HTERT RPE-1 (cell line): ENCODE measurements around the gene STIM2.

Experiments used
- in situ Hi-C: fragments of 300-500 bp; cut with MboI; formaldehyde crosslinking; loops from 4 replicates; pipeline ENCODE4 v1.14.3; 2020; ENCODE audit warnings: low sequenced_read_pairs

STIM2 gene

DNA sequence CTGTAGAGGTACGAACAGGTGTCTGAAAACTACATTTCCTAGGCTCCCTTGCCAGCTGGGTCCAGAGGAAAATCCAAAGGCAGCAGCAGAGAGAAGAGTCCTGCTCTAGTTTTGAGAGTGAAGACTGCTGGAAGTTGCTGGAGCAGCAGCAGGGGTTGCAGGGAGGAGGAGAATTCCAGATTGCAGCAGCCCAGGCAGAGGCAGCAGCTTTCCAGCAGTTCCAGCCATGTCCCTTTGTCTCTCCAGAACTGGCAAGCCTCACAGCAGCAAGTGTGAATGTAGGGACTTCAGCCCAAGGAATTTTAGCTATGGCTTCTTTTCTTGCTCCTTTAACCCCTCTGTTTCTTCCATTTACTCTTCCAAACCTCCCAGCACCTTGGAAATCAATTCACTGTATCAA is 24.1 kb upstream of the STIM2 start:
- in situ Hi-C loops: no loop called here

DNA sequence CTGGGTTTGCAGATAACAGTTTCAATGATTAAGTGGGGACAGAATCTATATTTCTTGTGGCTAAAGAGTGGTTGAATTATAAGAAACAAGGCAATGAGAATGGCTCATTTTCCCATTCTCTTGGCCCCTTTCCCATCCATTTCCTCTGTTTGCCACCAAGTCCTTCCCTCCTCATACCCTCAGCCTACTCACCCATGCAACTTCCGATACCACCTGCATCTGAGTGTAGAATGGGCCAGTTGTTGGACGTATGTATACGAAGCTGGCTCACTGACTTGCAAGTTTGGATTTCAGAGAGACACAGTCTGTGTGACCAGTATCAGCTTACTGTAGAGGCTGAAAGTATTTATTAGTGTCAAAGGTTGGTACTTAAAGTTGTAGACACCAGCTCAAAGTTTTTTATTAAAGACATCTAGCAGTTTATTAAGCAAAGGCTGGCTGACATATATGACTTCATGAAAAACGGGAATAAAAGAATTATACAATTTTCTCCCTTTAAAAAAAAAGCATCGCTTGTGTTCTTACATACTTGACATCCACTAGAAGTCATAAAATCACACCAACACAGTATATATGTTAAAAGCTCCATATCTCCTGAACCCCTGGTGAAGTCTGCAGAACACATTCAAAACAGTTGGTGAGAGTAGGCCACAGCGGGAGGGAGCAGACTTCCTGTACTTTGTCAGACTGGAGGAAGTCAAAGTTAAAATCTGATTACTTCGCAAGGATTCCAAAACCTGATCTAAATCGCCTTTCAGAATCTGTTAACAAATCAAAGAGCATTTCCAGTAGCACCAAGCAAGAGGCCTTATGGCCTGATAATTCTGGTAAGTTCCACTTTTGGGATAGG is 22.4 kb upstream of the STIM2 start:
- in situ Hi-C loops: no loop called here

DNA sequence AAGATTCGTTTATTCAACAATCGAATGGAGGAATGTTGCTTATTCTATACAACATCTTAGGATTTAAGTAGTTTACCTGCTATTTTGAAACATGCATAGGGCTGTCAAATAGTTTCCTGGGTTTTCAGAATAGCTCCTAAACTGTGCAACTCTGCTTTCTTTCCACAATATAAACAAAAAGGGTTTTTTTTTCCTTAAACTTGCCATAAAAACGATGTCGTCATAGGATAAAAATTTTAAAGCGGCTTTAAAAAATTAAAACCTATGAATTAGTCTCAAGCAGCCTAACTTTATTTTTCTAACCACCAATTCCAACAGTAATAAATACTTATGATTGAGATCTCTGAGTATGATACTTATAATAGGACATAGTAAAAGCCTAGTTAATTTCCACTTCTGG is 21.6 kb upstream of the STIM2 start:
- in situ Hi-C loops: no loop called here

DNA sequence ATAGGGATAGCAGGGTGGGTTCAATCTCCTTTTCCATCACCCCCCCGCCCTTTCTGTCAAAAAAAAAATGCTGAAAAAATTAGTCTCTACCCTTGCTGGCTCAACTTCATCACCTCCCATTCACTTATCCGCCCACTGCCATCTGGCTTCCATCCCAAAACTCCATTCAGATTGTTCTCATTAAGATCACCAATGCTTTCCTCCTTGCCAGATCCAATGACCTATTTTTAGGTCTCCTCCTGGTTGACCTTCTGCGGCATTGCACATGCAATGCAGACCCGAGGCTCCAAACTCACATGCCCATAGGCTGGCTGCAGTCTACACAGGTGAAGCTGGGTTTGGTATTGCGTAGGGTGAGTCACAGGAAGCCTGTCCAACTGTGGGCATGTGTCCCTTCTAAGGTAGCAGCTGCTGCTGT is 21.1 kb upstream of the STIM2 start:
- in situ Hi-C loops: no loop called here

DNA sequence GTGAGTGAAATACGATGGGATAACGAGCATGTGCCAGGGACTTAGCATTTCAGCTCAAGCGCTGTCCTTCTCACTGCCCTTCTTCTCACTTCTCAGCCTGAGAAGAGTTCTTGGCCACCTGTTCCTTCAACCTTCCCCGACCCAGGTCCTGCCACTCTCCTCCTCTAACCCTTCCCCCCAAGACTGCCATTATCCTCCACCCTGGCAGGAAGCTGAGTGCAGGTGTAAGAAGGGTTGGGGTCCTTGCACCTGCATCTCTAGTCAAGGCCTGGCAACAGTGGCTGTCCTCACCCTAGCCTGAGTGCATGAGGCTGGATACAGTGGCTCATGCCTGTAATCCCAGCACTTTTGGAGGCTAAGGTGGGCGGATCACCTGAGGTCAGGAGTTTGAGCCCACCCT is 19.9 kb upstream of the STIM2 start:
- in situ Hi-C loops: no loop called here

DNA sequence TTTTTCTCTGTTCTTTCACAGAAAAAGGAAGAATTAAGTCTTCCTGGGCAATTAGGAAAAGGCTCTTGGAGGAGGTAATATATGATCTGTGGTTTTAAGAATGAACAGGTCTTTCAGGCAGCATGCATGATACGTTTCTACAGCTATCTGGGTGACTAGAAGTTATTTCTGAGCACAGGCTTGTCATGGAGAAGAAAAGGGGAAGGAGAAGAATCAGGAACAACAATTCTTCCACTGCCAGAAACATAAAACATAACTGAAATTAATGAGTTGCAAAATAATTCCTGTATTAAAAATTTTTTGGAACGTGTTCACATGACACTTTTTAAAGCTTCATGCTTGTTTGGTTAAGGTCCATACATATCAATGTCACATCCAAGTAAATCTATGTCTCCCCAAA is 17.7 kb upstream of the STIM2 start:
- in situ Hi-C loops: no loop called here

DNA sequence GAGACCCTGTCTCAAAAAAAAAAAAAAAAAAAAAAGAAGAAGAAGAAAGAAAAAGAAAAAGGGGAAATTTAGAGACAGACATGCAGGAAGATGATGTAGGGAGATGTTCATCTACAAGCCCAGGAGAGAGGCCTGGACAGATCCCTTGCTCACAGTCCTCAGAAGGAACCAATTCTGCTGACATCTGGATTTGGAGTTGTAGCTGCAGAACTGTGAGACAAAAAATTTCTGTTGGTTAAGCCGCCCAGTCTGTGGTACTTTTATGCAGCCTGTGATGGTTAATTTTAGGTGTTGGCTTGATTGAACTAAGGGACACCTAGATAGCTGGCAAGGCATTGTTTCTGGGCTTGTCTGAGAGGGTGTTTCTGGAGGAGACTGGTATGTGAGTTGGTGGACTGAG is 10.1 kb upstream of the STIM2 start:
- in situ Hi-C loops: no loop called here

DNA sequence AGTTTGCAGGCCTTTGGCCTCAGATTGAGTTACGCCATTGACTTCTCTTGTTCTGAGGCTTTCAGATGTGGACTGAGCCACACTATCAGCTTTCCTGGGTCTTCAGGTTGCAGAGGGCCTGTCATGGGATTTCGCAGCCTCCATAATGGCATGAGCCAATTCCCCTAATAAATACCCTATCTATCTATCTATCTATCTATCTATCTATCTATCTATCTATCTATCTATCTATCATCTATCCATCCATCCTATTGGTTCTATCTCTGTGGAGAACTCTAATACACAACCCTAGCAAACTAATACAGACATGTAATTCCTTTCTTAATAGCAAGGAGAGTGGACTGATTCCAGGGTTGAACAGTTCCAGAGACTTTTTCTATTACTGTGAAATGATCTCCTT is 9.5 kb upstream of the STIM2 start:
- in situ Hi-C loops: no loop called here

DNA sequence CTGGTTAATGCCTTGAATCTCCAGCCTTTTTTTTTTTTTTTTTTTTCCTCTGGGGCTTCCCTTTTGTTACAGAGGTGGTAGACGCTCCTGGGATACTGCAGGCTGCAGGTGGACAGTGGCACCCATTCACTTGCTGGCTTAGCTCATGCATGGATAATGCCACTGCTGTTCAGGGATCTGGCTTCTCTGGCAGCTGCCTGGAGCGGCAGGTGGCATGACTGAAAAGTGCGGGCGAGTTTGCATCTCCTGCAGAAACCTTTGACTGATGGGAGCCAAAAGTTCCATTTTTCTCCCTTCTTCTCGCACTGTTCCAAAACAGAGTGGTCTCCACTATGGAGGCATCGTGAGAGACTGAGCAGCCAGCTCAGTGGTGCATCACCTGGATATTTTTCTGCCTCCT is 5.9 kb upstream of the STIM2 start:
- in situ Hi-C loops: no loop called here

DNA sequence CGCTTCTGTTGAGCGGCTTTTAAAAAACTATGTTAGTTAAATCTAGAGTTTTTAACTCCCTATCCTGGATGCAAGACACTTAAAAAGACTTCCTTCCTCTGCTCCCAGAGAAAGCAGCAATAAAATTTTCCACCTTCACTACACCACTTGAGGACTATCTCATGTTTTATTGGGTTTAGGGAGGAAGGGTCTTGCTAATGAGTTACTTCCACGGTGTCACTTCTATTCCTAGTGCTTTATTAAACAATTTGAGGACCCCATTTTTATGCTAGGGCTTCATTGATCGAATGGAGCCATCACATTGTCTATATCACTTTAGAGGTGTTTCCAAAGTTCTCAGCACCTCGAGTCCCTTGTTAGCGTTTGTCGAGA is 3.7 kb upstream of the STIM2 start:
- in situ Hi-C loops: no loop called here

DNA sequence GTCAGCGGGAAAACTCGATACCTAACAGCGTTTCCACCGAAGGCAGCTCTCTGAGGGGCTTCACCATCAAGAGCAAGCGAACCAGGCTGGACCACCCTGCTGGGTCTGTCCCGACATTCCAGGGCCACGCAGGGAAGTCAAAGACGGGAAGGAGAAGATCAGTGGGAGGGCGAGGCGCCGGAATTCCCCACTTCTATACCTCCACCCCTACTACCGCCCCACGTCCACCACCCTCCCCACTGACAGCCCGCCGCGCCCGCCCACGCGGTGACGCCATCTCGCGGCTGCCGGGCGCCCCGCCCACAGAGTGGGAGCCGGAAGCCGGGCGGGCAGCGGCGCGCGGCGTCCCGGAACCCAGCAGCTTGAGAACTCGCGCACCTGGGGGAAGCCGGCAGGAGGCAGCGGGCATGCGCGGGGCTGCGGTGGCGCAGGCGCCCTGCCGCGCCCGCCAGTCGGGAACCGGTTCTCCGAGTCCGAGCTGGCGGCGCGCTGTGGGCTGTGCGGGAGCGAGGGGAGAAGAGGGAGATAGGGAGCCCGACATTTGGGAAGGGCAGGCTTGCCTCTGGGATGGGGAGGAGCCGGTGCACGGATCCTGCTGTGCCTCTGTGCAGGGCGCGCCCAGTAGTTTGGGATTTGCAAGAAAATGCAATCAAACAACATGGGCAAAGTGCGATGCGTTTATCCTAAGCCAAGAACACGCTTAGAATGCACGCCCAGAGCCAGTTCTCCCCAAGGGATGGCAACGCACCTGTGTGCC is 3.2 kb upstream of the STIM2 start:
- in situ Hi-C loops: no loop called here

DNA sequence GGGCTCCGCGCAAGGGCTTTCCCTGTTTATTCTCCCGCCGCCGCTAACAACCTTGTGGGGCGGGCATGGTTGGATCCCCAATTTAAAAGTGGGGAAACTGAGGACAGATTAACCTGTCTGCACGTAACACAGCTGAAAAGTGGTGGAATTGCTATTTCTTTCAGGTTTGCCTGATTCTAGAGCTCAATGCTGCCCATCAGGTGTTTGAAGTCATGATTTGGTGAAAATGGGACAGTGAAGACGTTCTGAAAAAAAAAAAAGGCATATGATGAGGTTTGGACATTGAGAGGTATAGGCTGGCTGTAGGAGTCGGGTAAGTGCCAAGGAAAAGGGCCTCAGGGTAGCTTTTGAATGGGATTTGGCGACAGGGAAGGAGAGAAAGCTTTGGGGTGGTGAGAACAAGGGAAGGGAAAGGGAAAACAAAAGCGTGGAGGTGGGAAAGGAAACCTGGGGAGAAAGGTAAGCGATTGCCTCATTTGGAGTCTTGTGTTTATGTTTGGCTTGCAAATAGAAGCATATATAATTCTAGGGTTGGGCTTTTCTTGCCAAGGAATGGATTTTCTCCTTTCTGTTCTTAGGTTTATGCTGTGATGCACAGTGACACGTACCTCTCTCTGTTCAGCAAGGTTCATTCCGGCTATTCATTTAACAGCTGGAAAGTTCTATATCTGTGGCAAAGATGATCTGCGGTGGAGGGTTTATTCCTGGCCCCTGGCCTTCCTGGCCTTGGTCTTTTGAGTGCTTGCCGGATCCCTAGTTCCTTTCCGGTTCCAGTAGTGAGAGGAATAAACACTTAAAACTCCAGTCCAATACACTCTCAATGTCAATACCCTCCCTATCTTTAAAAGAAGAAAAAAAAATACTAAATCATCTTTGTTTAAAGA is 2.4 kb upstream of the STIM2 start:
- in situ Hi-C loops: no loop called here

DNA sequence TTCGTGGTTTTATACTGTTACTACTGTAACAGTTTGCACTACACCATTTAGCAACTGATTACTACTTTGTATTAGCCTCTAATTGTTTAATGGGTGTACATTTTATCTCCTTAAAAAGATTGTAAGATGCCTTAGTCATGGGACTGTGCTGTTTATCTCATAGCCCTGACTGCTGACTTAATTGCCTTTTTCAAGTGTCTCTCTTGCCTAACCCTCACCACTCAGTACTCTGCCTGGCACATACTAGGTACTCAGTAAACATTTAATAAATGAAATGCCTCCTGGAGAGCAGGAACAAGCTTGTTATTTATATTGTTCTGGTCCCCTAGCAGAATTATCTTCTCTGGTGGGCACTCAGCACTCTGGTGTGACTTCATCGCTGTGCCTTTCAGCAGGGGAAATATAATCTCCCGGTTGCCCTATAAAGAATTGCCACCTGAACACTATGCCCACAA is 1.7 kb upstream of the STIM2 start:
- in situ Hi-C loops: no loop called here

DNA sequence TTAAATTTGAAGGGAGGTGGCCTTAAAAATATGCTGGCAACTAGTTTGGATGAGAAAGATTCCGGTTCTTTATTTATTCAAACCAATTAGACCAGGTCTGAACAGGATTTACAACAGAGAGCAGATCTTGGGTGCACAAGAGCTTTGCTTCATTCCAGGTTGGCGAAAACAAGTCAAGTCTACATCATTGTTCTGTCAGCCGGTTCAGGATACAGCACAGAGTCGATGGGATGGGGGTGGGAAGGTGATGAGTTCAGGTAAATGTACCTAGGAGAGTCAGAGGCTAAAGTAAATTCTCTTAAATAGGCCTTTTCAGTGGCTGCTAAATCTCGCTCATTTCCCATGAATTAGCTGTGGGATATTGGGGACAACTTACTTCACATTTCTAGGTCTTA is 882 bp upstream of the STIM2 start:
- in situ Hi-C loops: no loop called here

DNA sequence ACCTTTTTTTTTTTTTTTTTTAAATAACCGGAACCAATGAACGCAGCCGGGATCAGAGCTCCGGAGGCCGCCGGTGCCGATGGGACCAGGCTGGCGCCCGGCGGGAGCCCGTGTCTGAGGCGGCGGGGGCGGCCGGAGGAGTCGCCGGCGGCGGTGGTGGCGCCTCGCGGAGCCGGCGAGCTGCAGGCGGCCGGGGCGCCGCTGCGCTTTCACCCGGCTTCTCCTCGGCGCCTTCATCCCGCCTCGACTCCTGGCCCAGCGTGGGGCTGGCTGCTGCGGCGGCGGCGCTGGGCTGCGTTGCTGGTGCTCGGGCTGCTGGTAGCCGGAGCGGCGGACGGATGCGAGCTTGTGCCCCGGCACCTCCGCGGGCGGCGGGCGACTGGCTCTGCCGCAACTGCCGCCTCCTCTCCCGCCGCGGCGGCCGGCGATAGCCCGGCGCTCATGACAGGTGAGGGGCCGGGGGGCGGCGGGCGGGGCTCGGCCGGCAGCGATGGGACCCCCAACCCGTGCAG is 337 bp downstream of the STIM2 start:
- in situ Hi-C loops: no loop called here

DNA sequence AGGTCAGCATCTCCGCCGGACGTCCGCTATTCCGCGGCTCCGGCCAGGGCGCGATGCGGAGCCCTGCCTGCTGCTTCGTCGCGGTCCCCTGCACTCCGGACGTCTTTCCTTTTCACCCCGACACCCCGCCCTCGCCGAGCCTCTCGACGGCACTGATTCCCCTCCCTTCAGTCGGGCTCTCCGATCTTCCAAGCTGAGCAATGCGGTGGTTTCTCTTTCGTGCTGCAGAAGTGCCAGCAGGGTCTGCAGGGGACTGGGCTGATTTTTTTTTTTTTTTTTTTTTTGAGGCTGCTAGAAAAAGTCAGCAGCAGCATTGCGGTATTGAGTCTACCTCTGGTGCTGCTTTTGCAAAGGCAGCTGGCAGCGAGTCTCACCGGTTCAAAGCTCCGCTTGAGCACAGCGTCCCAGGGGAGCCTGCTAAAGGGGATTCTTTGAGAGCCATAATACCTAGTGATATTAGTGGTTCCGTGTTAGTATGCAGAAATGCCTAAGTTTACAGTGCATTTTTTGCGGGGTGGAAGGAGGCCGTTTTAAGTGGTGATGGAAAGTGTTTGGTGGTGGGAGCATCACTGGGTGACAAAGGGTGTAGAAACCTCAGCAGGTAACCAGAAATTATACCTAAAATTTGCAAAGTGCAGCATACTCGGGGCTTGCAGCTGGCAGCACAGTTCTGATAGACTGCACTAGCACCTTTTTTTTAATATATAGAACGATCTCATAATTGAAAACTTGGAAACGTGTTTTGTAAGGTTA is 969 bp downstream of the STIM2 start:
- in situ Hi-C loops: no loop called here

DNA sequence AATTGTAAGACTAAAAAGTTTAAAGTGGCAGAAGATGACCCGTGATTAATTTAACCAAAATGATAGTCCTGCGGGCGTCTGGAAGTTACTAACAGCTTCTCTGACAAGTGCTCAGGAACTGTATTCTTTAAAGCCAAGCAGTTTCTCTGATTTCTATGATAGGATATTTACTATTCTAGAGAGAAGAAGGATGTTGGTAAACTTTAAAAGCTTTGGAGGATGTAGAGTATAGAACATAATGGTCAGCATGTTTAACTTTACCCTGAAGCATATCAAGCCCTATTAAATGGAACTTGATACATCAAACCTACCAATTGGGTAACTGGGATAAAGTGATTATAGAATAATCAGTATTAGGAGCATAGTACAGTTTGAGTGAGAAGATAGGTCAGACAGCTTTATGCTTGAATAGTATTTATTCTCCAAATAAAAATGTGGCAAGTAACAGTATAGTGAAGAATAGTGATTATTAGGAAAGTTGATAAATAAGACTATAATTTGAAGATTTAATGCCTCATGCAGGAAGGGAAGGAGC is 1.8 kb downstream of the STIM2 start:
- in situ Hi-C loops: no loop called here

DNA sequence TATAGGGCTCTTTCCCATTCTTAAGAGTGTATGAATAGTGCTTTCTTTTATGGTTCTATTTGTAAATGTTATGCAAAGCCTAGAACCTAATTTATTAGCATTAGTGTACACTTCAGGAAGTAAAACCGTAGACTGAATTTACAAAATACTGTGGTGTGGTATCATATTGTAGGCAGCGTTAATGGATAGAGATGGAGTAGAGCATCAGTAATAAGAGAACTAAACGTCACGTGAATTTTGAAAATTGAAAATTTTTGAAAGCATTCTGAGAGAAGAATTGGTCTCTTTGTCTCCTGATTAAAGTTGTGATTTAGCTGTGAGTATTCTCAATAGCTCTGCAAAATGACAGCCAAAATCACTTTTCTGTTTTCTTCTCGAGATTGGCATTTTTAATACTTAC is 2.9 kb downstream of the STIM2 start:
- in situ Hi-C loops: no loop called here

DNA sequence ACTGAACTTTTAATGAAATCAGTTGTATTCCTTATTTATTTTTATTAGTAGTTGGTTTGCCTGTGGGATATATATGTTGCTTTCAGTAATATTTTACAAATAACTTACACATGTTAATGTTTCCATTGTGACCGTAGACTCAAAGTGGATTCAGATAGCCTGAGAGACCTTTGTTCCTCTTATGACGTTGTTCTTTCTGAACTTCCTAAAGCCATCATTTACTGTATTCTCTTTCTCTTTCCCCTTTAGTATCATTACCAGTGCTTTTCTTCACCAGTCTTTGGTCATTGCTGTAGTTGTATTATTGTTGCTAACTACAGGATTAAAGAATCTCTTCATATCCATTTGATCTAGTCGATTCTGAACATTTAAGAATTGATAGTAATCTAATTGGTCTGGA is 4.3 kb downstream of the STIM2 start:
- in situ Hi-C loops: no loop called here

DNA sequence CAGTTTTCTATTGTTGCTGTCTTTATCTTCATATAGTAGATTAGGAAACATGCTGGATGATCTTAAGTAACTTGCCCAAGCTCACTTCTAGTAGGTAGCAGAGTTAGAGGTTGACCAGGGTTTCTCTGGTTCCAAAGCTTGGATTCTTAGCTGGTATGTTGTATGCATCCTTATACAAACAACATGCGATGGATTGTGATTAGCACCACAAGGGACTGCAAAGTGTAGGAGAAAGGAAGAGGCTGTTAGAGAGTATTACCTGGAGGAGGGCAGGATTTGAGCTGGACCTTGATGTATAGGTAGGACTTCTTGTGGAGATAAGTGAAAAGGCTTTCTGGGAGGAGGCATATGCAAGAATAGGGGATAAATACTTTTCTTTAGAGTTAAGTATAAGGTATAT is 5.6 kb downstream of the STIM2 start:
- in situ Hi-C loops: no loop called here
